OCI-M1 (cell line): Measurements from ENCODE around the gene GJA9.
"Not testable (repeated sequence)": the region's sequence is repeated elsewhere in the genome, so short reads cannot be mapped to it uniquely, and the experiment has no call there.

Source experiments
- DNase-seq: peaks from one replicate; lab custom pipeline; 2025; lab: John Stamatoyannopoulos, UW

The GJA9 gene

DNA sequence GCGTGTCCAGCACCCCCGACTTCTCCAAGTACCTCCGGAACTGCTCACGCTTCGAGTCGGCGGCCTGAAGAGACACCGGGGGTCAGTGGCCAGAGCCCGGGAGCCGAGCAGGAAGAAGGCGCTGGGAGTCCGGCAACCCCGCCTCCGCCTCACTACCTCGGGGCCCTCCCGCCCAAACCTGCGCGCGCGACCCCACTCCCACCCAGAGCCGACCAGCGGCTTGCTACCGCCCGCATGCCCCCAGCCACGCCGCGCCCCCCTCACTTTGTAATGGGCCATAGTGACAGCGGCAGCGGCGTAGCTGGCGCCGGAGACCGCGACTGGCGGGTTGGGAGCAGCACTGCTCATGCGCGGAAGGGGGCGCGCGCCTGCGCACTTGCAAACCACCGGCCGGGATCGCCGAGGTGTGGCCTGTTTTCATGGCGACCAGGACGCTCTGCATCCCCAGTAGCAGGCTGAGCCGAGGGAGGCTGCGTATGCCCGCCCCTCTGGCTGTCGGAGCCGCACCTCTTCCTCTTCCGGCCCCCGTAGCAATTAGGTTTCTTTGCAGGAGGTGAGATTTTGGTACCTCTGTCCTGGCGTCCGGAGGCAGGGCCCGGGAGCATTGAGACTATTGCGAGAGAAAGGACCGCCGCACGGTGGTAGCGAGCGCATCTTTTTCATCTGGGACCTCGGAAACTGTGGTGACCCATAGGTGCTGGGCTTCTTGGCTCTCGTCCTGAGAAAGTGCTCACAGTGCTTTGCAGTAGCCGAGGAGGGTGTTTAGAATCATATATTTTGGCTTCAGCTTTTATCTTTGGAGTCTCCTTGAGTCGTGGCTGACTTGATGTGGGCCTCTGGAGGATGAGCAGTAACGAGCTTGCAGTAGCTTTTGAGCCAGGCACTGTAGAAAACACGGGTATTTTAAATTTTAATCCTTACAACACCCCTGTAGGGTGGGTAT lies 8.1 kb downstream of the GJA9 start, which contains the start of gene MYCBP:
MYCBP (minus strand) TSS at position 322 of the 943 bp plus-strand sequence; CDS start at position 279, 43 bp downstream.
- peak; percentile 96 for DNase-seq

- peak; percentile 55 for DNase-seq
Observed at GRCh38 chr1:38872401-38873026, 8.9 kb downstream of the GJA9 start.

GRCh38 chr1:38870996-38871395 lies 10.4 kb downstream of the GJA9 start:
- DNase-seq: no peak

- DNase-seq: no peak
Observed at GRCh38 chr1:38867208-38867607, 14.2 kb downstream of the GJA9 start.

DNA sequence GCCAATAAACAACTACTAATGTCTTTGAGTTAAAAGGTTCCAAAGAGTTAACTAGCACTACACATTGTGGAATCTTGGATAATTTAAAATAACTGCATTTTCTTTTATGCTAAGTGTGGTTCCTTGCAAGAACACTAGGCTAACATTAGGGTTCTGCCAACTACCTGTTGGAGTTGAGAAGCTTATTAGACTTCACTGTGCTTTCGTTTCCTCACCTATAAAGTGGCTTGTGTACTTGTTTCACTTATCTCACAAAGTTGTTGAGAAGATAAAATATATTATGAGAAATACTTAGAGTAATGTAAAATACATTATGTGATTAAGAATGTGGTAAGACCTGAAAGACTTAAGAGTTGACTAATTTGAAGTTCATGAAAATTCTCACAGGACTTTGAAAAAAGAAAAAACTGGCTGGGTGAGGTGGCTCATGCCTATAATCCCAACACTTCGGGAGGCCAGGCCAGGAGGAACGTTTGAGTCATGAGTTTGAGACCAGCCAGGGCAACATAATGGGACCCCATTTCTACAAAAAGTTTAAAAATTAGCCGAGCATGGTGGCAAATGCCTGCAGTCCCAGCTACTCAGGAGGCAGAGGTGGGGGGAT lies 16.2 kb downstream of the GJA9 start:
- no peak for DNase-seq

DNA sequence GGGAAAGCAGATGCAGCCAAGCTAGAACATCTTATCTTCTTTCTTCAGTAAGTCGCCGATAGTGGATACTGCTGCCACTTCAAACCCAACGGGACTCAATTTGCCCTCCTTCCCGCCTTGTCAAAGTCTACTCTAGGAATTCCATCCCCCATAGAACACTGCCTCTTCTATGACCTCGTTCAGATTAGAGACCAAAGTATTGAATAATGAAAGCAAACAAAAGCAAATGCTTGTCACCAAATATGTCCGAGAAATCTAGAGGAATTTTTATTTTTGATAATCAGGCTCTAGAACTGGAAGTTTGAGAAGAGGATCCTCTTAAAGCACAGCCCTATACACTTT lies 21.0 kb downstream of the GJA9 start:
- peak; percentile 44 for DNase-seq

DNA sequence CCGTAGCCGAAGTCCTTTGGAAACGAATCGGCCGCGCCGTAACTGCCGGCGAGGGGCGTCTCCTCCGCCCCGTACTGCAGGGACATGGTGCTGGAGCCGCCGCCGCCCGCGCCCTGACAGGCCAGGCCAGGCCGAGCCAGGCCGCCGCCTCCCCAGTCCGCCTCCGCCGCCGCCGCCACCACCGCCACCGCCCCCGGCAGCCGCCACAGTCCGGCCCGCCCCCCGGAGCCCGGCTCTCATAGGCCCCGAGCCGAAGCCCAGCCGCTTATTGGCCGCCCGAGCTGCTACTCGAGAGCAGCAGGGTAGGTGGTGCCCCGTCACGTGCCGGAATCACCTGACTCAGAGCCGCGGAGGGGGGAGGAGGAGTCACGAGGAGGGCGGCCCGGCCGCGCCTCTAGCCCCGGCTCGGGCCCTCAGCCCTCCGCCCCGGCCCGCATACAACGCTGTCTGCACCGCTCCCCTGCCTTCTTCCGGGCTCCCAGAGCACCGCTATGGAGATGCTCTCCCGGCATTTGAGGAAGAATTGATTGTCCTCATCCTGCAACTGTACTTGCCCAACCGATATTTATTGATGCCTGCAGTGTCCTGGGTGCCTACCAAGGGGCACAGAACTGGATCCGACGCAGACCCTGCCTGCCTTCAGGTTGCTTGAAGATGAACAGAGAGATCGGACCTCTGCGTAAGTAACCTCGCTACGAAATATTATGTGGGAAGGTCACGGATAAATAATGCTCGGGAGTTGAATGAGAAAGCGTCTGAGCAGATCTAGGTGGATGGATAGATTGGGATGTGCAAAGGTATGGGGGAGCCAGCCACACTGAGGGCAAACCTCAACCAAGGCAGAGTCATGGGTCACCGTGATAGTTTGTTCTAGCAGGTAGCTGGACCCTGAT lies 21.6 kb downstream of the GJA9 start, which contains the start of gene RRAGC:
RRAGC (minus strand) TSS at position 212 of the 893 bp plus-strand sequence; CDS start at position 86, 126 bp downstream.
- DNase-seq: peak; percentile 98

DNA sequence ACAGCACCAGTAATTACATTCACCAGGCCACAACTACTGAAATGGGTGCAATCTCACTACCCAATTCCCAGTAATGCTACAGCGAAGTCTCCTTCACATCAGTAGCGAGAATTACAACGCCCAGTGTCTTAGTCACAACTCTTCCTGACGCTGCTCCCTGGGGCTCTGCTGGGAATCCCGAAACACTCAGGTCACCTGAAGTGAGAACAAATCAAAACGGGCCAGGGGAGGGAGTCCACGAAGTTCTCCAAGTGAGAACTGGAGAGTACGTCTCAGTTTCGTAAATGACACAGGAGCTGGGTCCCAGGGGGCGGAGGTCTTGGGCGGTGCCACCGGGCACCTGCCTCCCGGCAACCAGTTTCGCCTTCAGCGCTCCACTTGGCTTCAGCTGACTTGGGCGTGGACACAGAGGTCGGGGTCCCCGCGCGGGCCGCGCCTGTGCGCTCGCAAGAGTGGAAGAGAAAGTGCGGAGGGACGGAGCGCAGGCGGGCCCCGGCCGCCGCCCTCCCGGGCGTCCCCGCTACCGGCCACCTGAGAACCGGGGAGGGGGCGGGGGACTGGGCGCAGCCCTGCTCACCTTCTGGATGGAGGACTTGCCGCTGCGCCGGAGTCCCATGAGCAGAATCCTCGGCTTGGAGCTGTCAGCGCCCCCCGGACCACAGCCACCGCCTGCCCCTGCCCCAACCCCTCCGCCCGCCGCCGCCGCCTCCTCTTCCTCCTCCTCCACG lies 22.4 kb downstream of the GJA9 start:
- DNase-seq: peak; percentile 54

DNA sequence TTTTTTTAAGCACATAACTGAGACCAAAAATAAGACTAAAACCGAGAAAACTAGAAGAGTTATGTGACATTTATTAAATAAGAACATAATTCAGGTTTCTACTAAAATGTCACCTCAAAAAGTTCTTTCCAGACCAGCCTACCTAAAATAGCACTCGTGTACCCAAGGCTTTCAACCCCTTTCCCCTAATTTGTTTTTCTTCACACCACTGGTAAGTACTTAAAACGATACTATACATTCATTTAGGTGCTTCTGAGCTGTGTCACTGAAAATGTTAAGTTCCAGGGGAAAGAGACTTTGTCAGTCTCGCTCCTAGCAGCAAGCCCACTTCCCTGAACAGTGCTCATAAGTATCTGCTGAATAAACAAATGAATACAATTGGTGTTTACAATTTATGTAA lies 28.6 kb downstream of the GJA9 start:
- no peak for DNase-seq

- peak; percentile 70 for DNase-seq
Observed at GRCh38 chr1:38848071-38848470, 33.3 kb downstream of the GJA9 start.

- no peak for DNase-seq
Observed at GRCh38 chr1:38846210-38846609, 35.2 kb downstream of the GJA9 start.

DNA sequence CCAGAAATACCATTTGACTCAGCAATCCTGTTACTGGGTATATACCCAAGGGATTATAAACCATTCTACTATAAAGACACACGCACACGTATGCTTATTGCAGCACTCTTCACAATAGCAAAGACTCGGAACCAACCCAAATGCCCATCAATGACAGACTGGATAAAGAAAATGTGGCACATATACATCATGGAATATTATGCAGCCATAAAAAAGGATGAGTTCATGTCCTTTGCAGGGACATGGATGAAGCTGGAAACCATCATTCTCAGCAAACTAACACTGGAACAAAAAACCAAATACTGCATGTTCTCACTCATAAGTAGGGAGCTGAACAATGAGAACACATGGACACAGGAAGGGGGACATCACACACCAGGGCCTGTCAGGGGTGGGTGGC lies 36.3 kb downstream of the GJA9 start:
- DNase-seq: not testable (repeated sequence)

GRCh38 chr1:38840281-38840680 lies 41.1 kb downstream of the GJA9 start:
- no peak for DNase-seq

DNA sequence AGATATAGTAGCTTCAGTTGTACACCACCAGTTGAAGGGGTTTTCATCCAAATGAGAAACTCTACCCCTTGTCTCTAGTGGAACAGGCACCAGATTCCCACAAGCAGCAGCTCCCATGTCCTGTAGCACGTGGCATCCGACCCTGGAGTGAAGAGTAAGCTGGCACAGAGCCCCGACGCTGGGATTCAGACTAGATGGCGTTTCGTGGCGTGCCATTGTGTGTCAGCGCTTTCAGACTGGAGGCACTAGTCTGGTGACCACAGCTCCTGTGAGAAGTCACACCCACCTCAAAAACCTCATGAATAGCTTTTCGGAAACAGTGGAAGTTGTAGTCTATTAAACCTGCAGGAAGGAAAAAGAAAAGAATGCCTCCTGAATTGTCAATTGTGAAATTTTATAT lies 42.0 kb downstream of the GJA9 start:
- no peak for DNase-seq

- not testable (repeated sequence) for DNase-seq
Observed at GRCh38 chr1:38836316-38836715, 45.1 kb downstream of the GJA9 start.

- peak; percentile 89 for DNase-seq
Observed at GRCh38 chr1:38834937-38835827, 46.2 kb downstream of the GJA9 start.

- no peak for DNase-seq
Observed at GRCh38 chr1:38834221-38834782, 47.1 kb downstream of the GJA9 start.

DNA sequence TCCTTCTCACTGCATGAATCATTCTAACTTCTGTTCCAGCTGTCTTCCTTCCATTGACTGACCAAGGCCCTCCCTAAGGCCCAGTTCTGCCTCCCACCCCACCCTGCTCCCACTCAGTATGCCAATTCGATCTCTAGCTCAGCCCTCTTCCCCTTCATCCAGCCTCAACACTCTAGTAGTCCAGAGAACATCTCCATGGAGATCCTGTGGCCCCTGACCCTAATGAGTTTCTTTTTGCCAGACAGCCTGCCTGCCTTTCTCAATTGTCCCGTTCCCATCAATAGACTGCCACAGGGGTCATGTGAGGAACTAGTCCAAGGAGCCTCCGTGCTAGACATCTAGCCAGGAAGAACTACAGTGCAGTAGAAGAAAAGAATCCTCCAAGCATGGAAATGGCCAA lies 48.2 kb downstream of the GJA9 start:
- no peak for DNase-seq

DNA sequence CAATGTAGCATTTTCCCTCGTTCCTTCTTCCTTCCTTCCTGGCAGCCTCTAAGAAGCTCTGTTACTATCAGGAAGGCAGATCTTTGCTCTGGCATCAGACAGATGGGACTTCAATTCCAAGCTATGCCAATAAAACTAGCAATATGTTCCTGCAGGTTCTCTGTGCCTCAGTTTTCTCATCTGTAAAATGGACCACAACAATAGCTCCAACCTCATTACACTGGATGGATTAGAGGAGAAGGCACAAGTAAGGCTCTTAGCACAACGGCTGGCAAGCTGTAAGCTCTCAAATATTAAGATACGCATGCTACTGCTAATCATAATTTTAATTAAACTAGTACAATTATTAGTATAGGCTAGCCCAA lies 49.0 kb downstream of the GJA9 start:
- no peak for DNase-seq
